Left lobe of liver (tissue), 2 donors: Measurements from ENCODE around the gene MLKL. TPM values are rescaled to one million over a fixed set of nuclear protein-coding genes. Genes with fewer than 3 reads are reported as not detected.
A peak's percentile ranks its signal among the peaks of the same experiment; 100 is the strongest.
"Not testable (repeated sequence)": the region's sequence is repeated elsewhere in the genome, so short reads cannot be mapped to it uniquely, and the experiment has no call there.

Source experiments
- ATAC-seq: fragments of 200-7000 bp; cut with Tn5 transposase; one replicate; pipeline ENCODE4 v1.9.1; 2020; ENCODE audit warnings: mild to moderate bottlenecking, moderate library complexity
- DNase-seq: peaks from one replicate; pipeline ENCODE4 v3.0.0-alpha.2; 2020; ENCODE audit warnings: low spot score
- total RNA-seq: library from RNA; stranded (reverse); gene quantifications from one replicate; pipeline ENCODE4 v1.2.1, GENCODE V29; 2021
- donor health status: DM: no; HTN: no; CAD: no; lungs with moderate emphysema.
- donor health status: DM: no; HTN: yes; CAD: no.

The MLKL gene
- total RNA-seq, 1 donor from 2014 or later, result 2.9 TPM

DNA sequence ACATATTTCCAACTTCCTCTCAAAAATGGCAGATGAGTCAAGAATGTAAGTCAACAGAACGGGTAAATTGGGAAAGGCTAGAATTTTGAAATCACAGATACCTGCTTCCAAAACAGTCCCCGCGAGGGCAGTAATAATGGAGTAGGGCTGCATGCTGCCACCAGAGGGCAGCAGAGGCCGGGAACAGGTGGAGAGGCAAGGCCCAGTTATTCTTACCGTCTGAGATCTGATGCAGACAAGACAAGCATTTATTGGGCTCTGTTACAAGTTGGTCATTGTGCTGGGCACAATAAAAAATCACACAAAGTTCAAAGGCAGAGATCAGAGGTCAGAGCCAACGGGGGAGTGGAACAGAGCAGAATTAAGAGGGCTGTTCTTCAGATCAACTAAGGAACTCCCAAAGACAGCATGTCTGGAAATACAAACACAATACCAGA, 8.8 kb upstream of the MLKL start:
- peak; percentile 86 for DNase-seq
- peak; percentile 100 for ATAC-seq

DNA sequence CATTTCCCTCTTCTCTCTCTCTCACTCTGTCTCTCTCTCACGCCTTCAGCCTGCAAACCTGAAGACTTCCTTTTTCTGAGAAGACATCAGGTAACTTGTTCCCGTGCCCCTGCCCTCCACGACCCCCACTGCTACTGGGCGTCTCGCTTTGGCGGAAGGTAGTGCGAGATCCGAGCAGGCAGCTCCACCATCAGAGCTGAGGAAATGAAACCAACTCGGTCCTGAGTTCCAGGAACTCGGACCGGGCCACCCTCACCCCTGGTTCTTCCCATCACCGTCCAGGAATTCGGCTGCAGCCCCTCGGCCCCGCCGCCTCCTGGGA, 585 bp downstream of the MLKL start:
- DNase-seq, result peak; percentile 53
- ATAC-seq, result peak; percentile 38

DNA sequence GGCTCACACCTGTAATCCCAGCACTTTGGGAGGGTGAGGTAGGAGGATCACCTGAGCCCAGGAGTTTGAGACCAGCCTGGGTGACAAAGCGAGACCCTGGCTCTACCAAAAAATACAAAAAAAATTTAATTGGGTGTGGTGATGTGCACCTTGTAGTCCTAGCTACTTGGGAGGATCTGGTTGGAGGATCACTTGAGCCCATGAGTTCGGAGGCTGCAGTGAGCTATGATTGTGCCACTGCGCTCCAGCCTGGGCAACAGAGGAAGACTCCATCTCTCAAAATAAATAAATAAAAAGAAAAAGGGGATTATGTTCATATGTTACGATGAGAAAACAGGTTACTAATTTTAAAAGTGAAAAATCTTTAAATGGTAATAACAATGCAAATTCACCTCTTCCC, 996 bp downstream of the MLKL start:
- no peak for ATAC-seq
- no peak for DNase-seq

DNA sequence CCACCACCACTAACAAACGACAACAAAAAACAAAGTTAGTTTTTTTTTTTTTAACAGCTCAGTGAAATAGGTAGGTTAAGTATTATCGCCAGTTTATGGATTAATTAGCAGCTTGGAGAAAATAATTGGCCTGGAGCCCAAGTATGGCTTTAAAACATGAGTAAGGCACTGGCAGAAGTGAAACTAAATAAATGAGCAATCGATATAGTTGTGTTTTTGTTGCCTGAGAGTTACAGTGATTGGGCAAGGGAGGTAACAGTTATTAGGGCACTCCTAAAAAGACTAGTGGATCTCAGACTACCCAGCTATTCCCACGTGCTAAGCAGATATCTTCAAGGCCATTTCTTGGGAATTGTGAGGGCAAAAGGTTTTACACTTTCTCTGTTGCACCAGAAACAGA, 2.4 kb downstream of the MLKL start:
- ATAC-seq, result peak; percentile 18
- DNase-seq, result no peak

DNA sequence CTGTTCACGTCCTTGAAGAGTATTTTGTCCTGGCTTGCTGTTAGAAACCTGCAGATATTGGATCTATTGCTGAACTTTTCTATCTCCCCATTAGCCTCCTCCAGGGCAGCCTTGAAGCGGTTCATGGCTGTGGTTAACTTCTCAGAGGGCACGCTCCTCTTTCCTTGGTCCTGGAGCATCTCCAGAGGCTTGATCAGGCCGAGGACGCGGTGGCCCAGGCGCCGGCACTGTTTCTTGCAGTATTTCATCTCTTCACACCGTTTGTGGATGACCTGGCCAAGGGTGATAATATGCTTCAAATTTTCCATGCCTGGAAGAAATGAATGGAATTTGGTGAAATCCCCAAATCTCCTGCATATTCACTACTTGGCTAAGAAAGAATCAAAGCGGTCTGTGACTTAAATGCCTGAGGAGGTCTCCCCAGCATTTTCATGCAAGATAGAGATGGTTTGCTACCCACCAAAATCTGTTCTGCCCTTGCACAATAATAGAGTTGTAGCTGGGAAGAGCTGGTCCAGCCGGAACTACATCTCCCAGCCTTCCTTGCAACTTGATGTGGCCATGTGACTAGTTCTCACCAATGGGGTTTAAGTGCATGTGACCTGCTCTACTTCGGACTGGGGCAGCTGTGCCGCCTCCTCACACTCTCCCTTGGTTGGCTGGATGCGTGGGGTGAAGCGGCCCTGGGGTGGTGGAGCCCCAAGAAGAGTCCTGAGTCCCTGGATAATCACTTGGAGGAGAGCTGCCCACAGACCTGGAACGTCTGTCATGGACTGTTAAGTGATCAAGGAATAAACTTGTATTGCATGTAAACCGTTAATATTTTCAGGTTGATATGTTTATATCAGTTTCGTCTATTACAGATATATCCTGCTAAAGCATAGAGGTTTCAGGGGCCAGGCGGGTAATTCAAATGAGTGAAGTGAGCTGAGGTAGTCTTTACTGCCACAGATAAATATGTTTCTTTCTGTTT, 4.9 kb downstream of the MLKL start:
- ATAC-seq (peak; percentile 90), DNase-seq (peak; percentile 89)

DNA sequence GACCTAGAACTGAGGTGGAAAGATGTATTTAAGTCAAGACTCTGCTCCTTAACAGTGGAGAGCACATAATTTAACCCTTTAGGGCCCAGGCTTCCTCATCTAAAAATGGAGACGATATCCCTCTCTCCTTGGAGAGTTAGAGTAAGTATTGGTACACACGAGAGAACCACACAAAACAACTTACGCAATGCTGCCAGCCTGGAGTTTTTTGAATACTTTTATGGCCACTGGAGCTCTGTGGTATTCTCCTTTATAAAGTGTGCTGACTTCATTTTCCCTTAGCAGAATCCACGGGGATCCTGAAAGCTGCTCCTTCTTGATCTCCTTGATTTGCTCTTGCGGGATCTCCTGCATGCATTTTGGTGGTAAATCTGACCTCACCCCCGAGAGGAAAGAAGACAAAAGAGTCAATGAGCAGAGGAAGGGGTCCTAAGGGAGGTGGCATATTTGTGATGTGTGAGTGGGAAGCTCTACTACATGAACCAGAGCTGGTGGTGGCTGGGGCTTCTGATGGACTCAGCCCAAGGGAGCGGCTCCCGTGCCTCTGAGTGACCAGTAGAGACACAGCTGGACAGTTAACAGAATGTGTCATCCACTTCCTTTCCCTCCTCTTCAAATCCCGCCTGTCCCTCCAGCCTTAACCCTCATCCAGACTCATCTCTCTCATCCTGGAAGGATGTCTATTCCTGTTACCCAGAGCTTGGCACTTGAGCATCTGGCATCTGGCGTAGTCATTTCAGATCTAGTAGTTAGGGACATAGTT, 9.4 kb downstream of the MLKL start:
- DNase-seq (no peak), ATAC-seq (no peak)

DNA sequence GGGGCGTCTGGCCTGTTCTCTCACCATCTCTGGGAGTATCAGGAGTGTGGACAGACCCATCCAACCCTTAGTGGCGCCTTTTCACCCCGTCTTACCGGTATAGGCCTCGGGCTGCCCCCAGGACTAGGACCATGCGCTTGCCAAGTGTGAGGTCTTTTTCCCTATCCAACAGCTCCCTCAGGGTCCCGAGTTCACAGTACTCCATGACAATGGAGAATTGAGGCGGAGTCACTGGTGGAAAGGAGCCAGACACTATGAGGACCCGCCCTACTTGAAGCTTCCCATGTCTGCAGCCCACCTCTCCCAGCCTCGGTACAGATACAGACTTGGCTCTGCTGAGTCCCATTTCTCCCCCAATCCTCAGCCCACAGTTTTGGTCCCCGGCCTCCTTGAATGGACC, 18.1 kb downstream of the MLKL start:
- ATAC-seq, result no peak

DNA sequence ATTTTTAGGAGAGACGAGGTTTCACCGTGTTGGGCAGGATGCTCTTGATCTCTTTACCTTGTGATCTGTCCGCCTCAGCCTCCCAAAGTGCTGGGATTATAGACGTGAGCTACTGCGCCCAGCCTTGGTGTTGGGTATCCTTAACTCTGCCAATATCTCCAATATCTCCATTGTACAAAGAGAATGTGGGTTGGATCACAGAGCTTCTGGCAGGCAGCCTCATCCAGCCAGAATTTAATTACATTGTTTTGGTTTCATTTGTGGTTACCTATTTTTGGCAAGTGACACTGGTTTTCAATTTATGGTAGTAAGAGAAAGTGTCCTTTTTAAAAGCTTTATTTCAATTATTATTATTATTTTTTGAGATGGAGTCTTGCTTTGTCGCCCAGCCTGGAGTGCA, 20.0 kb downstream of the MLKL start:
- no peak for ATAC-seq

More for the DNA sequence above, 18.1 kb downstream of the MLKL start:
- DNase-seq, result no peak

DNA sequence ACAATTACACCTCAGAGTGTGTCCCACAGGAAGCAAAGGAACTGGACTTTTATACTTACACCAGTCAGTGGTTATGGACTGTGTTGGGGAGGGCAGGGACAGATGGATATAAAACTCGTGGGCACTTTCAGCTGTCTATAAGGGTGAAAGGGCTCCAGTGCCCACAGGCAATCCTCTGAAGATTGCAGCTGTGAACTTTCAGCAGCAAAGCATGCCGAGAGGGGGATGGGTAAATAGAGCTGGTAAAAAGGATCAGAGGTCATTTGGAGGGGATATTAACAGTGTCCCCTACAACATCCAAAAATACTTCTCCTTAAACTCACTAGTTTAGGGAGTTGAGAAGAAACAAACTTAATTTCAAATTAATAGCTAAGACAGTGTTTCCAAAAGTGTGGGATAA, 20.7 kb downstream of the MLKL start:
- ATAC-seq, result no peak
- DNase-seq, result no peak

More for the DNA sequence above, 20.0 kb downstream of the MLKL start:
- no peak for DNase-seq

DNA sequence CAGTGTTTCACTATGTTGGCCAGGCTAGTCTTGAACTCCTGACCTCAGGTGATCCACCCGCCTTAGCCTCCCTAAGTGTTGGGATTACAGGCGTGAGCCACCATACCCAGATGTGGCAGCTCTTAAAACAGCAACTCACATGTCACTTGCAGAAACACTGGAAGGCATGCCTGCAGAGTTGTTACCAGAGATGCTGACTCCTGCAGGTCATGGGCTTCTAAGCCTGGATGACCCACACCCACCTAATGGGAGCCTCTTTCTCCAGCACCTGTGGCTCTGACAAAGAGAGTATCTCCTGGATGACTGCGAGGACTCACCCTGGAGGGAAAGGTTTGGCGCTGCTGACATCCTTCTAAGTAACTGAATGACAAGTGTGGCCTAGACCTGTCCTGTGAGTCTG, 22.8 kb downstream of the MLKL start:
- no peak for DNase-seq
- ATAC-seq, result no peak

DNA sequence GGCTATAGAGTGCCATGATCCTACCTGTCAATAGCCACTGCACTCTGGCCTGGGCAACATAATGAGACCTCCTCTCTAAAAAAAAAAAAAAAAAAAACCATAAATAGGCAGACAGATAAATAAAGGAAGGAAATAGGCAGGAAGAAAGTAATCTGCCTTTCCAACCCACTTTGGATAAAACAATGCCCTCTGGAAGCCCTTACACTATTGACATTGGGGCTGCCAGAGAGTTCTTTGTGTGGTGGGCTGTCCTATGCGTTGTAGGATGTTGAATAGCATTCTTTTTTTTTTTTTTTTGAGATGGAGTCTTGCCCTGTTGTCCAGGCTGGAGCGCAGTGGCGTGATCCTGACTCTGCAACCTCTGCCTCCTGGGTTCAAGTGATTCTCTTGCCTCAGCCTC, 26.8 kb downstream of the MLKL start:
- ATAC-seq, result no peak
- no peak for DNase-seq

DNA sequence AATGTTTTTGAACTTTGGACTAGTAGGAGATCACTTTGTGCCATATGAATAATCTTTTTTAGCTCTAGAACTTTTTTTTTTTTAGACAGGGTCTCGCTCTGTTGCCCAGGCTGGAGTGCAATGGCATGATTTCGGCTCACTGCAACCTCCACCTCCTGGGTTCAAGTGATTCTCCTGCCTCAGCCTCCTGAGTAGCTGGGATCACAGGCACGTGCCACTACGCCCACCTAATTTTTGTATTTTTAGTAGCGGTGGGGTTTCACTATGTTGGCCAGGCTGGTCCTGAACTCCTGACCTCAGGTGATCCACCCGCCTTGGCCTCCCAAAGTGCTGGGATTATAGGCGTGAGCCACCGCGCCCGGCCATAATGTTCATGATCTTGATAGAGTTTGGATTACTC, 31.8 kb downstream of the MLKL start:
- not testable (repeated sequence) for DNase-seq, ATAC-seq

DNA sequence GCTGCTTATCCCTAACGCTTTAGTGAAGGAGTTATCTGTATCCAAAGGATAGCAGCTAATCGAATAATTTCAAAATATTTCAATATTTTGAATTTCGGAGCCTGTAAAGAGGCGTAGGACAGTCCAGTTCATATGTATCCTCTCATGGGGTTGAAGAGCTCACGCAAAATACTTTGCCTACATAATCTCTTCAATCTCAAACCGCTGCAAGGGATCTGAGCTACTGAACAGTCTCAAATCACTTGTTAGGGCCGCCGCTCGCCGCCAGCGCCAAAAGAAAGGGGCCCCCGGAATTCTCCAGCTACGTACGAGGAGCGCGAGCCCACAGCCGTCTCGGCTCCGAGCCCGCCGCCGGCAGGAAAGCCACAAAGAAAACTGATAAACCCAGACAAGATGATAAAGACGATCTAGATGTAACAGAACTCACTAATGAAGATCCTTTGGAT, 33.4 kb downstream of the MLKL start:
- ATAC-seq, result no peak
- no peak for DNase-seq

DNA sequence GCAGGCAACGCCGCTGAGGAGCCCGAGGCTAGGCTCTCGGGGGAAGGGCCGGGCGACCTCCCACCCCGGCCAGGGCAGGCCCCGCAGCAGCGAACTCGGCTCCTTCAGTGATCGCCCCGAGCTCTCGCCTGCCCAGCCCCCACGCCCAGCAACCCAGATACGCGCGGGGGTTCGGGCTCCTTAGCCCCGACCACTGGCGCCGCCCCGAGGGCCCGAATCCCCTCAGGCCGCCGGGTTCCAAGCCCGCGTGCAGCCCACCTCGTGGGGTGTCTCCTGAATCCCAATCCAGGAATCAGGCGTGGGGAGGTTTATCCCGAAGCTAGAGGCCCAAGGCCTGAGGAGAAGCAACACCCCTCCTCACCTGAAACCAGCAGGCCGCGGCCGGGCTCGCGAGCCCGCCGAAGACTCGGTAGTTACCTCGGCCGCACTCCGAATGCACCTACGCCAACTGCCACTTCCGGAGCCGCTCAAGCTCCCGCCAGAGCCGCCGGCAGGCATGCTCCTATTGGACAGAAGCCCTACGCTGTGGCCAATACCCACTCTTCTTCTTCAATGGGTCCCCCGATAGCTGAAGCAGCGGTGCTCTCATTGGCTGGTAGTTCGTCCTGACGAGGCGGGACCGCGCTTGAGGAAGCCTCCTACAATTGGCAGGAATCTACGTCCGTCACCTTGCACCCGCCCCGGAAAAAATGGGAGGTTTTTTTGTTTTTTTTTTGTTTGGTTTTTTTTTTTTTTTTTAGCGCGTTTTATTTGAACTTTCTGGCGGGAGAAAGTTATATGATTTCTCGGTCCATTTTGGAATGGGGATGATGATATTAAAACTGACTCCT, 34.0 kb downstream of the MLKL start, which contains the start of gene RFWD3:
RFWD3 (minus strand) TSS at position 453 of the 830 bp plus-strand sequence. CDS start 5,428 bp downstream, outside the sequence.
- peak; percentile 98 for DNase-seq
- peak; percentile 100 for ATAC-seq

DNA sequence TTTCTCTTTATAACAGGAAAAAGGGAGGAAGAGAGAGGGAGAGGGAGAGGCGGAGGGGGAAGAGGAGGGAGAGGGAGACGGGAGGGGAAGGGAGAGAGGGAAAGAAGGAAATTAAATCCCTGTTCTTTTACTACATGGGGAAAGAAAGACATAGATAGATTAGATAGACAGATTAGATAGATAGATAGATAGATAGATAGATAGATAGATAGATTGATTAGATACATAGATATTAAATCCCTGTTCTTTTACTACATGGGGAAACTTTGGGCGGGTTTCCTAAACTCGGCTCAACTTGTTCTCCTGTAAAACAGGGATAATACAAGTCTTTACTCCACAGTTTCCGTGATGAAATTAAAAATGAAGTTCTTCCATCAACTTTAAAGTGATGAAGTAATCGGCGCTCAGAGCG, 34.6 kb downstream of the MLKL start:
- DNase-seq (no peak), ATAC-seq (no peak)

DNA sequence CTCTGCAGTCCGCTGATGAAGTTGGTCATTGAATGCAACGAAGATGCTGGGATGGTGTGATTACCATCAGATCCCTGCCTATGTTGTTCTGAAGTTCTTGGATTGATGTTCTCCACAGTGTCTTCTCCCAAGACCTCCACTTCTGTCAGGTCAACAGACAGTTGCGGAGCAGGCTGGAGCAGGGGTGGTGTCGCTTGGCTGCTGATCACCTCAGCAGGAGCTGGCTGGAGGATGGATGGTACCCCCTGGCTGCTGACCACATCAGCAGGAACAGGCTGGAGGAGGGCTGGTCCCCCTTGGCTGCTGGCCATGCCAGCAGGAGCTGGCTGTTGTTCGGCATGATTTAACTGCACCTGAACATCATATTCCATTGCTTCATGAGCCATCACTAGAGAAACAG, 39.6 kb downstream of the MLKL start:
- DNase-seq (no peak), ATAC-seq (no peak)

DNA sequence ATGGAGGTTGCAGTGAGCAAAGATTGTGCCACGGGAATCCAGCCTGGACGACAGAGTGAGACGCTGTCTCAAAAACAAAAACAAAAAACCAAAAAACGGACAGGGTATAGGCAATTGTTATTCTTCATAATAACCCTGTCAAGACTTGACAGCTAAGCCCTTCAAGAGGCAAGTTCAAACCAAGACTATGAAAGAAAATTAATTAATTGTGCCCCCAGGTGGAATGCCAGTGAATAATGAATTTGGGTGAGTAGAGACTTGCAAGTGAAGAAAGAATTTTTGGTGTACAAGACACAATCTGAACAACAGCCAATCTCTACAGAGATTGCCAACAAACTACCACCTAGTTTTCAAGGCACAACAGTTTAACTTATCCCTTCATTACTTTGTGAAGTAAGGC, 40.3 kb downstream of the MLKL start:
- no peak for DNase-seq
- ATAC-seq, result no peak

DNA sequence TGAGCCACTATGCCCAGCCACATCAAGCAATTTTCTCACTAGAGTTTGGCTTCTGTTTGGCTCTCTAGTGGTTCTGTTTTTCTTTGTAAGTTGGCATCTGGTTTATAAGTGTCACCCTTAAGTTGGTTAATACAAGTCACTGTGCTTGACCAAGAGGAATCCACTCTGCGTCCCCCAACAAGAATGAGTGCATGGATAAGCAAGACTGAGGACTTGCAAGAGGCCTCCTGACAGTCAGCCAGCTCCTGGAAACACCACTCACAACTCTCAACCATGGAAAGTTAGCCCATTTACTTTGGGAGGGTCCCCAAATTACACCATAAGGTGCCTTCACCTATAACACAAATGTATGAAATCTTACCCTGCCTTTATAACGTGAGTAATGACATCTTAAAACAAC, 41.6 kb downstream of the MLKL start:
- DNase-seq (no peak), ATAC-seq (no peak)

DNA sequence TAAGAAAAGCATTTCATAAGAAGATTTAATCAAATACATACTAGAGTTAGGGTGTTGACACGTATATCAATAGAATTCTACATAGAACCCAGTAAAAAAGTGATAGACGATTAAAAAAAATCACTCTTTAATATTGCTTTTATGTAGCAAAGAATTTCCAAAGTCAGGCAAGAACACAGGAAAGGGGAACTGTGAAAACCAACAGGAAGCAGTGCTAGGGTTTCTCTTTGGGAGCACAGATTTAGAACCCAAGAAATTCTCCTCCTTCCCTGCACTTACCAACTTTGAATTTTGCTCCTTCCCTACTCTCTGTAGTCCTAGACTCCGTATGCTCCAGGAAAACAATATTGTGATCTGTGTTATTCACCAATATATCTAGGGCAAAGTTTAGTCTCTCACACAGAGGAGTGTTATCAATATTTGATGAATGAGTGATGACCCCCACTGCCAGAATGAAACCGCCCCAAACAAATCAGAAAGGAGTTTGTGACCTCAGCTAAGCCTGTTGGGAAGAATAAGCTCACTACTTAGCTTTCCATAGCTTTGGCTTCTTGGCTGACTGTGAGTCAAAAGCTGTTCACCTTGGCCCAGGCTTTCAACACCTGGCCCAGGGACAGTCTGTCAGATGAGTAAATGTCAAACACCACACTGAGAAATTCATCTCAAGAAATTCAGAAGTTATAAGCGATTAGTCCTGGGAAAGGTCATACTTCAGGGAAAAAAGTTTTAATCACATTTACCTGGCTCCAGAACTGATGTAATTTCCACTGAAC, 42.6 kb downstream of the MLKL start:
- ATAC-seq (no peak), DNase-seq (no peak)

DNA sequence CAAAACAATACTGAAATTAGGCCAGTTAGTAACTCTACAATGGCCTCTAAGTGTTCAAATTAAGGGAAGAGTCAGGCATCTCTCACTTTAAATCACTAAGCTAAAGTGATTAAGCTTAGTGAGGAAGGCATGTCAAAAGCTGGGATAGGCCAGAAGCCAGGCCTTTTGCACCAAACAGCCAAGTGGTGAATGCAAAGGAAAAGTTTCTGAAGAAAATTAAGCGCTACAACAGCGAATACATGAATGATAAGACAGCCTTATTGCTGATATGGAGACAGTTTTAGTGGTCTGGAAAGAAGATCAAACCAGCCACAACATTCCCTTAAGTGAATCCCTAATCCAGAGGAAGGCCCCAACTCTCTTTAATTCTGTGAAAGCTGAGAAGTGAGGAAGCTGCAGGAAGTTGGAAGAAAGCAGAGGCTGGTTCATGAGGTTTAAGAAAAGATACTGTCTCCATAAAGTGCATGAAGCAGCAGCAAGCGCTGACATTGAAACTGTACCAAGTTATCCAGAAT, 46.1 kb downstream of the MLKL start:
- no peak for ATAC-seq

More for the DNA sequence above, 46.1 kb downstream of the MLKL start:
- DNase-seq, result no peak
